Activated T-cell treated with anti-CD3 and anti-CD28 coated beads for 1 hour (primary cell): ENCODE data around the gene XAGE5.
"Not testable (repeated sequence)": the region's sequence is repeated elsewhere in the genome, so short reads cannot be mapped to it uniquely, and the experiment has no call there.

ENCODE experiments used
- DNase-seq: peaks from one replicate; pipeline ENCODE4 v3.0.0-alpha.2; 2020; ENCODE audit warnings: low read depth

Gene XAGE5, protein sequence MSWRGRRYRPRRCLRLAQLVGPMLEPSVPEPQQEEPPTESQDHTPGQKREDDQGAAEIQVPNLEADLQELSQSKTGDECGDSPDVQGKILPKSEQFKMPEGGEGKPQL

DNA sequence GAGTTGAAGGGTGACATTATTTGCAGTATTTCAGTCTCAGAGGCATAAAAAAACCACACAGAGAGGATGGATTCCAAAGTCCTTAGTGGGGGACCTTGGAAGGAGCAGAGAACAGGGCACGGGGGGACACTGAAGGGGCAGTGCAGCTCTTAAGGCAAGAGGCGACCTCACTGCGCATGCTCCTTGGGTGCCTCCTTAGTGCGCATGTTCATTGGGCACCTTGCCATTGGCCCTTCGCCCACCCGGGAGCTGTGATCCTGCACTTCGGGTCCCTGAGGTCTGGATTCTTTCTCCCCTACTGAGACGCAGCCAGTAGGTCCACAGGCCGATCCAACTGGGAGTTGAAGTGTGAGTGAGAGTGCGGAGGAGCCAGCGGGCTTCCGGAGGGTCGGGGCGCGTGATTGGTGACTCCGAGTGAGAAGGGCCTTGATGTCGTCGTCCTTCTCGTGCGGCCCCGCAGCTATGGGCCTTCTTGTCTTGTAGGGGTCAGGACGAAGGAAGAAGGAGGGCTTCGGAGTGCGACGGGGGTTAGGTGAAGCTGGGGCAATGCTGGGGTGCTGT lies at the start of gene XAGE5:
XAGE5 (plus strand) TSS at position 223 of the 561 bp plus-strand sequence. CDS start 1,280 bp downstream, outside the sequence.
- no peak for DNase-seq

DNA sequence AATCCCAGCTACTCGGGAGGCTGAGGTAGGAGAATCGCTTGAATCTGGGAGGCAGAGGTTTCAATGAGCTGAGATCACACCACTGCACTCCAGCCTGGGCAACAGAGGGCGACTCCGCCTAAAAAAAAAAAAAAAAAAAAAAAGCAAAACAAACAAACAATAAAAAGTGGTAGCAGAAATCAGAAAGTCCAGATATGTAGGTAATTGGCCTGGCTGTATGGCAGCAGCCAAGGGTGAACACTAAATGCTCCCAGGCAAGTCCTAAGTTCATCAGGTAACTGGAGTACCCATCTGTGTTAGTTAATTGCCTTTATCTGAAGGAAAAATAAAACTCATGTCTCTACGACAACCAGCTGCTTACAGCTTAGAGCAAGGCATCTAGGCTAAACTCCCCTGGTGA lies 45.1 kb upstream of the XAGE5 start:
- DNase-seq = not testable (repeated sequence)

DNA sequence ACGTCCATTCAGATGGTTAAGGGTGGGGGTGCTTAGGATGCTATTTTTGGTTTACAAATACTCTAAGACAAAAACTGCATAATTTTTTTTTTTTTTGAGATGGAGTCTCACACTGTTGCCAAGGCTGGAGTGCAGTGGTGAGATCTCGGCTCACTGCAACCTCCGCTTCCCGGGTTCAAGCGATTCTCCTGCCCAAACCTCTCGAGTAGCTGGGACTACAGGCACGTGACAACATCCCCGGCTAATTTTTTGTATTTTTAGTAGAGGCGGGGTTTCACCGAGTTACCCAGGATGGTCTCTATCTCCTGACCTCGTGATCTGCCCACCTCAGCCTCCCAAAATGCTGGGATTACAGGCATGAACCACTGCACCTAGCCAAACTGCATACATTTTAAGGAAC lies 37.6 kb upstream of the XAGE5 start:
- not testable (repeated sequence) for DNase-seq

DNA sequence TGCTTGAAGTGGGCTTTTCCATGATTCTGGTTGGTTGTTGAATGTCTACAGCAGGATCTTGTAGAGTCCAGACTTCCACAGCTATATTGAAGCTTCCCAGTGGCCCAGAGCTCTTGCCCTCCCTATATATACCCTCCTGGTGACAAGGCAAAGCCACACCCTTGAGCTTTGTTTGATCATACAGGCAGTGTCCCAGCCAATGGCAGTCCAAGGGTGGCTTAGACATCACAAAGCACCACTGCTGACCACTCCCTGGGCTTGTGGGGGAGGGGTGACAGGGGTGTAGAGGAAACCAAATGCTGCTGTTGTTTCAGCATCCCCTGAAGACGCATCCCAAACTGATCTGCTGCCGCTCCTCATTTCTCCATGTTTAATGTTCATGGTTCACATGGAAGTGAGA lies 13.8 kb upstream of the XAGE5 start, which contains the start of gene SPANXN5:
SPANXN5 (minus strand) TSS at position 101 of the 400 bp plus-strand sequence; CDS start at position 22, 79 bp downstream.
- DNase-seq = not testable (repeated sequence)

DNA sequence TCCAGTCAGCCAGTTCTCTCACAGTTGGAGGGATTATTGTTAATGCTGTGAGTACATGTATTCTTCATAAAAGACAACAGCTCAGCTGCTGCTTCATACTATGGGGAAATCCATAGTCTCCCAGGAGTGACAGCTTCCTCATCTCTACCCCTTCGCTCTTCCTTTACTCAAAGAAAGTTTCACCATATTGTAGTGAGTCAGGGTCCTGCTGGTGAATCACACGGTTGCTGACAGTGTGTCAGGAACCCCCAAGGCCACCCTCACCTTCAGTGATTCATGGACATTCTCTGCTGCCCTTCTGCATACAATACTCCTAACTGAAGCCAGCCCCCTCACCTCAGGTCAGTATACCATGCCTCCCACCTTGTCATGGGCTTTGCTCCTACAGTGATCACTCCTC lies 6.2 kb upstream of the XAGE5 start:
- not testable (repeated sequence) for DNase-seq

DNA sequence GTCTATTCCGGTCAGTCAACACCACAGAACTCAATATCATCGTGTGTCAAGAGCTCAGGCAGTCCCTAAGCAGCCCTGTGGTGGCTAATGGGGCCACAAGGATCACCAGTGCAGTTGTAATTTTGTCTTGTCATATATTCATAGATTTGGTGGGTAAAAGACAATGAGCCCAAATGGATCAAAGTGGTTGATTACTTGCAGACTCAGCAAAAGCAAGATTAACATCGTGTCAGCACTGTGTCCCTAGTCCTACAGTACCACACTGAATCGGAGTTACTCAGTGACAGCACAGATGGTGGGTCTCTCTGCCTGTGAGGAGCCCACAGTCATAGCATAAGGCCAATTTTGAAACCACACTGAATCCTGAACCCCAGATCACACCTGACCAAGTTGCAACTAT lies 8.7 kb downstream of the XAGE5 start:
- no peak for DNase-seq

DNA sequence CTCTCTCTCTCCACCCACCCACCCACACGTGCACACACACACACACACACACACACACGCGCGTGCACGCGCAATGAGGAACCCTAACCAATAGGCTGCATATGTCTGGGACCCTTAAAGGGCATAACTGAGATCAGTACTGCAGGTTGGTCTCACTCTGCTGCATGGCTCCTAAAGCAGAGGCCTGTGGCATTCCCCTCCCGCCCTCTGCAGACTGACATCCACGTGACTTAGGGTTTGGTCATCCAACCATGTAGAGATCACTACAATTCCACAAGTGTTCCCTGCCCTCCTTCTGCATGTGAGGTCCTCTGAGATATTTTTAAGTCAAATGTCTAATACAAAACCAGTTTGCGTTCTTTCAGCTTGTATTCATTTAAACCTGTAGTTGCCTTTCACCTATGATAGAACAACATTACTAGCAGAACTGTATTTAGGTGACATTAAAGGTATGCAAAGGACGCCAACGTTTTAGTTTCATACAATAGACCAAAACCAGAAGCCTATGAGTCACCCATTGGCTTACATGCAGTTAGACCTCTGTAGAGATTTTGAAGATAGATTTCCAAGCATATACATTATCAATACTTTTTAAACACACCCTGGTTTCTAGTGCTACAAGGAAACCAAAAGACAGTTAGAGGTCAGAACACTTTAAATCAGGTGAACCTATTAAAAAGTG lies 10.1 kb downstream of the XAGE5 start:
- no peak for DNase-seq

DNA sequence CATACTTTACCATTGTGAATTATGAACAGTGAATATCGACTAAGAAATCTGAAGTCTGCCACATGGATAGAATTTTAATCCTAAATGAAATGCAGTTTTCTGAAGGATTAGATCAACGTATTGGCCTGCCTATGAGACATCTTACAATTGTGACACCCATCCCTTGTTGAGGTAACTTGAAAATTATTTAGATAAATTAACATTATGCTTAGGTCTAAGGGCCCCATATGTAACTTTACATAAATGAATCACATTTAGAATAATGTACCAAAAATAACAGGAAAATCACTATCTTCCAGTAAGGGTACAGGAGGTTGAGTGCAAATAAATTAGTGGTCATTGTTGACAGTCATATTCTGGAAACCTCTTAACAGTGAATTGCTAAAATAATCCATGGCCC lies 13.5 kb downstream of the XAGE5 start:
- no peak for DNase-seq

DNA sequence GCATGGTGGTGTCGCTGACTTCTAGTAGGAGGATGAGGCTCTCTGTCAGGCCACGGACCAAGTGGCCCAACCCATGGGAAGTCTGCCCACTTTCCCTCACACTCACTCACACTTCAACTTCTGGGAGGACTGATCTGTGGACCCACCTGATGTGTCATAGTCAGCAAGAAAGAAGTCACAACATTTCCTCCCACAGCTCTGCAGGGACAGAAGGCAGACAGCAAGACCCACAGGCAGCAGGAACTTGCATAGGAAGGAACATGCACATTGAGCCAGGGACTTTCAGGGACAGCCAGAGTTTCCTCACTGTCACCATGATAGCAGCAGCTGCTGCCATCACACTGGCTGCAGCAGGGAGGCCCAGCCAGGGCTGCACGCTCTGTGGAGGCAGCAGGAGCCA lies 19.5 kb downstream of the XAGE5 start:
- DNase-seq = no peak

DNA sequence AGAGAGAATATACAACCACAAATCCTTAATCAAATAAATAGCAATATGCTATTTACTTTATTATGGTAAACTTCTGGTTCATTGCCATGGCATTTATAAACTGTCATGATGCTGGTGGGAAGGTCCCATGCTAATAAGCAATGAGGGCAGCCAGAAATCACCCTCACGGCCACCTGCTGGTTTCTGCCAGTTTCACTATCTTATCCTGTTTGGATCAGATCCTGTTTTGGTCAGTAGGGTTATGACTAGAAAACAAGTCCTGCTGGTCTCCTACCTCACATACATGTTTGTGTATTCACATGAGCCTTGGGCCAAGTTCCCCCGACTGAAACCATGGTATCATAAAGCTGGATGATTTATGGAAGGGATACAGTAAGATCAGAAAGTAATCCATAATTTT lies 28.1 kb downstream of the XAGE5 start:
- DNase-seq = no peak

DNA sequence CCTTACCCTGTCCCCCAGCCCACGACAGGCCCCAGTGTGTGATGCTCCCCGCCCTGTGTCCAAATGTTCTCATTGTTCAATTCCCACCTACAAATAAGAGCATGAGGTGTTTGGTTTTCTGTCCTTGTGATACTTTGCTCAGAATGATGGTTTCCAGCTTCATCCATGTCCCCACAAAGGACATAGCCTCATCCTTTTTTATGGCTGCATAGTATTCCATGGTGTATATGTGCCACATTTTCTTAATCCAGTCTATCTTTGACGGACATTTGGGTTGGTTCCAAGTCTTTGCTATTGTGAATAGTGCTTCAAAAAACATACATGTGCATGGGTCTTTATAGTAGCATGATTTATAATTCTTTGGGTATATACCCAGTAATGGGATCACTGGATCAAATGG lies 32.5 kb downstream of the XAGE5 start:
- DNase-seq = not testable (repeated sequence)

DNA sequence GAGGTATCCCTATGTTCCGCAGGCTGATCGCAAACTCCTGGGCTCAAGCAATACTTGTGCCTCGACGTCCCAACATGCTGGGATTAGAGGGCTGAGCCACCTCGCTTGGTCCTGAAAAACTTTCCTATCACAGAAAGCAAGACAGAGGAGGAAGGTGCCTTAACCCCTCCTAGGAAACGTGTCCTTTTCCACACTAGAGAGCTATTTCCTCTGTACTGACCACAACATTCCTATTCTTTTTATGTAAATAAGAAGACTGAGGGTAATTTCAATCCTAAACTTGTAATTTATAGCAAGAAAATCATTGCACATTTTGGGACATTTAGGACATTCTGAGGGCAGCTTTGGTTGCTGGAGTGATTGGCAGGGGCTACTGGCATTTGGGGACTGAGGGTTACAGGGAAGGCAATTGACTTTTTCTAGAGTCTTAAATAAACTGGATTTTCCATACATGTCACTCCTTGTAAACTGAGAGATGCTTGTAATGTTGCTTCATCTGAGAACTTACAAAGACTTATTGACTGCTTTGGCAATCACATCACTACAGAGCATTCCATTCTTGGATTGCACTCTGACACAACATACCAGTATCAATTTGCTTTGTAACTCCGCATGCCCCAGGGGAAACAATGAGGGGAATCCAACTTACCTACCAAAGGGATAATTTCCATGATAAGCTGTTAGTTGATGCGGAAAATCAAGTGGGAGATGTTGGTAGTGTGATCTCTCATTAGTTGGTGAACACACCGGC lies 41.2 kb downstream of the XAGE5 start:
- DNase-seq = no peak

DNA sequence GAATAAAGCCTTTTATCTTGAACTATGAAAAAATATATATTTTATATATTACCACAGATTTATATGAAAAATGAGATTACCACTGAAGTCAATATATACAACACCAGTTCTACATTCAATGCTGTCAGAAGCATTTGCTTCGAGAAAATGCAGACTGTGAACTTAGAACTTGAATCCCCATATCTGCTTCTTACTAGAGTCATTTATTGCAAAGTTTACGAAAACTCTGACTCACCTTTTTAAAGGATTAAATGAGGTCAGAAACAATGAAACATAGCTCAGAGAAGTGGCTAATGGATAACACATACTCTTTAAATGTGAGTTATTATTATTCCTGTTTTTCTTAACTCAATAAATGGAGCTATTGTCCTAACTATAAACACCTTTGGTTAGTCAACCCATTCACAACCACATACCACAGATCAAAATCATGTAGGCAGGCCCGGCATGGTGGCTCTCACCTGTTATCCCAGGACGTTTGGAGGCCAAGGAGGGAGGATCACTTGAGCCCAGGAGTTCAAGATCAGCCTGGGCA lies 46.0 kb downstream of the XAGE5 start:
- DNase-seq = not testable (repeated sequence)

DNA sequence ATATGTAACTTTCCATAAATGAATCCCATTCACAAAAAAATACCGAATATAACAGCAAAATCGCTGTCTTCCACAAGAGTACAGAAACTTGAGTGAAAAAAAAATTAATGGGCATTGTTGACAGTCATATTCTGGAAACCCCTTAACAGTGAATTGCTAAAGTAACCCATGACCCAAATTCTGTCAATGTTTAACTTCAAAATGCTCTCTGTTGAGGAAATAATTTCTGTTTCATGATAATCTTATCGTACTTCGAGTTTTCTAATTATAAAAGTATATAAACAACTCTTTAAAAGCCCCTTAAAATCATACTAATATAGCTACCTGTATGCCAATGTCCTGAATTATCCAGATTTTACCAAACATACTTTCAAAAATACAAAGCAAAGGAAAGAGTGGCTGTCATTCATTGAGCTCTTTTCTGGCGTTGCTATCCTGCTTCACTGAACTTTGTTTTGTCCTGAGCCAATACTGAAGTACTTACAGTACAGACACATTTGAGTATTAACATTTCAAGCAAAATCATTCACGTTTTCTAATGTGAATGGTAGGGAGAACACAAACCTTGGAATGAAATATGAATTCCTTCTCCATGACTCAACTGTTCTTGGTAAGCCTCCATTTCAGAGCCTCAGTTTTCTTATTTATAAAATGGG lies 54.4 kb downstream of the XAGE5 start:
- DNase-seq = no peak
